Renal cortical epithelial cell (primary cell): ENCODE measurements around the gene CFAP20. TPM values are rescaled to one million over a fixed set of nuclear protein-coding genes. Genes with fewer than 3 reads are reported as not detected.

Experiments used
- DNase-seq: peaks from one replicate; pipeline ENCODE4 v3.0.0-alpha.2; 2011; ENCODE audit warnings: low read depth
- total RNA-seq: library from RNA; depleted of rRNA; stranded (reverse); fragments of >200 nt; gene quantifications from 2 replicates; pipeline ENCODE4 v1.2.3, GENCODE V29; 2014

The CFAP20 gene
- total RNA-seq, 1 donor from 2014 or later: 40.5 TPM

DNA sequence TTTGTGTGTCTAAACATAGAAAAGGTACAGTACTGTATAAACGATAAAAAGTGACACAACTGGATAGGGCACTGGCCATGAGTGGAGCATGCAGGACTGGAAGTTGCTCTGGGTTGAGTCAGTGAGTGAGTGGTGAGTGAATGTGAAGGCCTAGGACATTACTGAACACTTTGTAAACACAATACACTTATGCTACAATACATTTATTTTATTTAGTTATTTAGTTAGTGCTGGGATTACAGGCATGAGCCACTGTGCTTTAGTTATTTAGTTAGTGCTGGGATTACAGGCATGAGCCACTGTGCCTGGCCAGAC, 4.6 kb downstream of the CFAP20 start:
- peak; percentile 42 for DNase-seq

- DNase-seq: no peak
Measured at GRCh38 chr16:58123896-58124600, 5.1 kb downstream of the CFAP20 start.

DNA sequence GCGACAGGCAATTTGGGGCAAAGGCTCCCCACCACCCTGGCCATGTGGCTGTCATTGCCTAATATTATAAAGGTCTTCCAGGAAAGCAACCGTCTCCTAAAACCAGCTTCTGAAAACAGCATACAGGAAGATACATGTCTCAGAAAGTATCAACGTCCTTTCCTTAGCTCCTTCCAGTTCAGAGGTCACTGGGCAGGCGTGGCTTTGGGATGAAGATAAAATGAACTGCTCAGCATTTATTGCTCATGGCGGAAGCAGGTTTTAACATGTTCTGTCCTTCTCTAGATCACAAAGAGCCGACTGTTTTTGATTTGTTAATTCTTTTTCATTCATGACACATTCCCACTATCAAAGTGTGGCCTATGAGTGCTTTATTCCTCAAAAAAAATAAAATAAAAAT, 8.0 kb downstream of the CFAP20 start:
- no peak for DNase-seq

DNA sequence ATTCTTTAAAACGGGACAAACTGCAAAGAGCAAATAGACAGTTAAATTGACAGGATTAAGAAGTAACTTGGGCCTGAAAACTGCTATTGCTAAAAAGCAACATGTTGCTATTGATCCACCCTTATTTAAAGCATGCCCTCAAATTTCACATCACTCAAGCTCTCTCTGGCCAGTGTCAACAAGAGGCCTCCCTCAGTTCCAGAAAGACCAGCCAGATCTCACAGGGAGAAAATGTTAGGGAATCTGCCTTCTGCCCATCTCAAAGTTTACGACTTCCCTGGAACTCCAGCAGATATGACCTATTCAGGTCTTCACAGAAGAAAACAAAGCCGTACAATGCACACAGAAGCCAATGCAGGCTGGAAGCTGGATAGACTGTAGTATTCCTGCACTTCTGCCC, 8.9 kb downstream of the CFAP20 start:
- no peak for DNase-seq

DNA sequence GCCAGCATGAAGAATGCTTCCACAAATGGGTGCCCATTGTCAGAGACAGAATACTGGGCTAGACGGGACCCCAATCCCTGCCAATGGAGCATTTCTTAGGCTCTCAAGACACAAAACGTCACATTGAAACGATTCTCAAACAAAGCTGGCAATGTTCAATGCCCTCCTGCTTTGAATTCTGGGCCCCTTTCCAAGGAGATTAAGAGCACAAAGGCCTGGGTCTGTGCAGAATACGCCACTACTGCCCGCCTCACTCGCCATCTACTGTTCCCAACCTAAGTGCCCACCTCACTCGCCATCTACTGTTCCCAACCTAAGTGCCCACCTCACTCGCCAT, 9.7 kb downstream of the CFAP20 start:
- no peak for DNase-seq

DNA sequence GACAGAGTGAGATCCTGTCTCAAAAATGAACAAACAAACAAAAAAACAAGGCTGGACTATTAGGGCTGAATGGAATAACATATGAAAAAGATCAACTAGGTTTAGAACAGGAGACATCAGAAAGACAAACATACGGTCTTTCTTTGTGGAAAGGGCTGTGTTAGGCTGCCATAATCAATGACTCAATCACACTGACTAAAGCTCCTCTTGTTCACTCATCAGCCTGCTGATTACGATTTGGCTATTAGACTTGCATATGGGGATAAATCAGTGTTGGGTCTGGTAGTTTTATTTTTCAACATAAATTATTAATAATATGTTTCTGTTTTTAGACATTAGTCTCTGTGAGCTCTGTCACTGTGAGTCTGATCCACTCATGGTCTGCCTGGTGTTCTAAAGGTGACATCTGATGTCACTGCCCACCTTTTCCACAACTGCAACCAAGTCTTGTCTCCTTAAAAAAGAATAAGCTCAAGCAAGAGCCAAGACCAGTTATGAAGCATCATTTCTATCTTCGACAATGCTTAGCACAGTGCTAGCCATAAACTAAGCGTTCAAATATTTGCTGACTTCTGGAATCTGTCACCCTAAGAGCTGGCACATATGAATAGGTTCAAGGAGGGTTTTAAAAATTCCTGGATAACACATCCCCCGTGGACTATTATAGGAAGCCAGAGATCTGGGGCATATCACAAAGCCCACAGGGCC, 10.2 kb downstream of the CFAP20 start:
- no peak for DNase-seq

DNA sequence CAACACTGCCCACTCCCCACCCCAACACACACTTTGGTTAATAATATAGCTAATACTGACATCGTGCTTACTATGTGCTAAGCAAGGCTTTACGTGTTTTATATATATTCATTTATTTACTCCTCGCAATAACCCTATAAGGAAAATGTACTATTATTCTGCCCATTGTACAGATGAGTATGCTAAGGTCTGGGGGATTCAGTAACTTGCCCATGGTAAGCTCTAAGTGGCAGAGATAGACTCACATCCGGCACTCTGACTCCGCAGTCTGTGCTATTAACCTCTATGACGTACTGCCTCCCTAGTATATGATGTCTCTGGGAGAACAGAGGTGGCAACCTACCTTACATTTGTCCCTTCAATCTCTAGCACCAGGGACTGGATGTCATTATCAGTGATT, 12.7 kb downstream of the CFAP20 start:
- no peak for DNase-seq

DNA sequence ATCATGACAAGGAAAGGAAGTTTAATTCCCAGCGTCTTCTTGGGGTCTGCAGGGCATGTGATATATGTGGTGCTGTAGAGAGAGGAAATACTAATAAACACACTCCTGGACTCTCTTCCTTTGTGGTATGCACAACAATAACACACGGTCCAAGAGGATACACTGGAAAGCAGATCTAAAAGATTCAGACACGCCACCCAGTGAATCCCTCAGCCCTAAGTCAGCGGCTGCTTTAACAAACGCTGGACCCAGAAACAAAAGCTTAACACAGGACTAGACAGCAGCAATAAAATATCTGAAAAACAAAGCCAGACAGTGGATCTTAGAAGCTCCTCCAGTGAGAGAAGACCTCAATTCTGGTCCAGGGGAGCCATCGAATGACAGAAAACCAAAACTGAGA, 13.1 kb downstream of the CFAP20 start:
- no peak for DNase-seq

DNA sequence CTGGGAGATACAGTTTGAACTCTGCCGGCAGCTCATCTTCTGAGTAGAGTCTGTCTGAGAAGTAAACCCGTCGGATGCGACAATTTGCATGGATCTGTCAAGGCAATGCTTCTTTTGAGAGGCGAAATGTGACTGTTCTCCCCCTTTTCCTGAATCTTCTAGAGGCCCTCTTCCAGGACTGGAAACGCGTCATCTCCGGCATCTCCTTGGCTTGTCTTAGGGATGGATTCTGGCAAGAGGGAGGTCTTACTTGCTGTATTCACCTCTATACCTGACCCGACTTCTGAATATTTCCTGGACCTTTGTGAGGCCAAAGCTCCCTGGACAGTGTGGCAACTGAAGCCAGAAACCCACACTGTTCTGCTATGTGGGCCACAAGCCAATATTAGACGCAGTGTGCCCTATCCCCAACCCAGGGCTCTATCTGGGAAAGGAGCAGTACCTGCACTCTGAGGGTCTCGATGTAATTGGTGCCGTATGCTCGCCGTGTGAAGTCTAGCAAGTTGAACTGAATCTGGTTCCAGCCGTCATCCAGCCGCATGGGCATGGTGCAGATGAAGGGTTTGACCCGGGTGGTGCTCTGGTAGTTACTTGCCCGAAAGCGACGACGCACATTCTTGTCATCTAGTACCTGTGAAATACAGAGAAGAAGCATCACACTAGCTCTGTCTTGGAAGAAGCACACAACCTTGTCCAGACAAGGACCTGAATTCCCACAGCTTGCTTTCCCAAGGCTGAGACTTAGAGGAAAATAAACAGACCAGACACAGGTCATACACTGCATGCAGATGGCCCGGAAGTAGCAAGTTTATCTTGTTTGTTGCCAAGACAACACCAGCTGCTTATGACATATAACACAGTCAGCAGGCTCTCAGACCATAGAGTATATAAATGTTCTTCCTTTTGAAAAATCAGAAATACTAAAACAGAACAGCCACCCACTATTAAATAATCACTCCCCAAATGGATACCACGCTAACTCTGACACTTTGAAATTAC, 14.1 kb downstream of the CFAP20 start:
- DNase-seq: no peak

DNA sequence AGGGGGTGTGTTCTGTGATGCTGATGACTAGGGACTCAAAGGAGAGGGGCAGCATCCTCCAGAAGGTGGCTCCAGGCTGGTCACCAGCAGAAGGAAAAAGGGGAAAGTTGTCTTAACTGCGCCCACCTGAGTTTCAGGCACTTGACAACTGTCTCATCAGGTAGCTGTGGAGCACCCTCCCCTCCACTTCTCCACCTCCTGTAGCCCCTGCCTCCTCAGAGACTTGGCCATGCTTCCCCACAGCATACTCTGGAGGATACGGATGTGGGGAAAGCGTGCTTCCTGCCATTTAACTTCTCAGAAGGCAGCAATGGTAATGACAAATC, 17.9 kb downstream of the CFAP20 start:
- DNase-seq: no peak

GRCh38 chr16:58110571-58111301, 18.4 kb downstream of the CFAP20 start:
- DNase-seq: peak; percentile 23

DNA sequence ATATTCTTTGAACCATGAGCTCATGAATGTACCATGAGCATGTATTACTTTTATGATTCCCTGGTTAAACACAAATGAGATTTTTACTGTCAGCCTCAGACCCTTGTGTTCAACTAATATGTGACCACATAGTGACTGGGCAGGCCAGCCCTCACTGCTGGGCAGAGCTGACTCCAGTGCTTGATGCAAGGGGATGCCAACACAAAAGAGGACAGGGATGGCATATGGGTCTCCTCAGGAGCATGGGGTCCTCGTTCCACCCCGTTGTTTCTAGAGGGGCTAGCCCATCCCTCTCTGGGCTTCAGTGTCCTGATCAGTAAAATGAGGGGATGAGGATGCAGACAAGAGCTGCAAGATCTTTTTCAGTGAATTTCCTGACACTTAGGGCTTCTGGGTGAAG, 19.3 kb downstream of the CFAP20 start:
- no peak for DNase-seq

DNA sequence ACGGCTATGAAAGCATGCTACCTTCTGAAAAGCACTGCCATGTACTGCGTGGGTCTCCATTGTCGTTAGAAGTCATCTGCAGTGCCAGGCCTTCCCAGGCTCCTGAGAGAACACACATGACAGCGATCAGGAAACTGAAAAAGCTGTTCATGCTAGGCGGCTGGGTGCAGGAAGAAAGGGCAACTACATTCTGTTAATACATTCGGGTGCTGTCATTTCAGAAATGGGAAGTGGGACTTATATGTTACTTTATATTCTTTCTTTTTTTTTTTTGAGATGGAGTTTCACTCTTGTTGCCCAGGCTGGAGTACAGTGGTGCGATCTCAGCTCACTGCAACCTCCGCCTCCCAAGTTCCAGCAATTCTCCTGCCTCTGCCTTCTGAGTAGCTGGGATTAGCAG, 19.9 kb downstream of the CFAP20 start:
- no peak for DNase-seq

- no peak for DNase-seq
Measured at GRCh38 chr16:58107709-58108108, 21.5 kb downstream of the CFAP20 start.

- no peak for DNase-seq
Measured at GRCh38 chr16:58107228-58107627, 22.0 kb downstream of the CFAP20 start.

GRCh38 chr16:58105631-58106030, 23.6 kb downstream of the CFAP20 start:
- peak; percentile 68 for DNase-seq

DNA sequence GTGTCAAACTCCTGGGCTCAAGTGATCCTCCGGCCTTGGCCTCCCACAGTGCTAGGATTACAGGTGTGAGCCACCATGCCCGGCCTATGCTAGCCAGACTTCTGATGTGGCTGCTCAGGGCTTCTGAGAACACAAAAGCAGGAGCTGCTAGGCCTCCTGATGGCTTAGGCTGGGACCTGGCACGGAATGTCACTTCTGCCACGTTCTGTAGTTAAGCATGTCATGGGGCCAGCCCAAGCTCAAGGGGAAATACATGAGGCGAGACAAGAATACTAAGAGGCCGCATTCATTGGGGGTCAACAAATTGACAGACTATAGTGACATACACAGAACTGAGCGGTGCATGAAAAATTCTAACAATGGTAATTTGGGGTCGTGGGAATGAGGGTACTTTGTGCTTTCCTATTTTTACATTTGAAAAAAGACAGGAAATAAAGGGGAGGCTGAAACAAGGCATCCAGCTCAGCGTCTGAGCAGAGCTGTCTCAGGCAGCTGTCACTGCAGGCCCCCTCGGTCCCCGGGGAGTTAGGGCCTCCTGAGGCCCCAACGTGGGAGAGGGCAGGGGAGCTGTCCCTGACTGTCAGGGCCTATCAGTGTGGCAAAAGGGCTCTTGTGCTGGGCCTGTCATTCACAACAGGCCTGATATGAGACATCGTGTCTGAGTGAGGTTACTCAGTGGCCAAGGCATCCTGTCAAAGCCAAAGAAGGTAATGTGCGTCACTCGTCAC, 26.4 kb downstream of the CFAP20 start:
- no peak for DNase-seq

GRCh38 chr16:58099956-58100300, 29.3 kb downstream of the CFAP20 start:
- no peak for DNase-seq

- DNase-seq: no peak
Measured at GRCh38 chr16:58099097-58099955, 29.9 kb downstream of the CFAP20 start.
